ENCODE data around the gene IL15RA.

The IL15RA gene, protein sequence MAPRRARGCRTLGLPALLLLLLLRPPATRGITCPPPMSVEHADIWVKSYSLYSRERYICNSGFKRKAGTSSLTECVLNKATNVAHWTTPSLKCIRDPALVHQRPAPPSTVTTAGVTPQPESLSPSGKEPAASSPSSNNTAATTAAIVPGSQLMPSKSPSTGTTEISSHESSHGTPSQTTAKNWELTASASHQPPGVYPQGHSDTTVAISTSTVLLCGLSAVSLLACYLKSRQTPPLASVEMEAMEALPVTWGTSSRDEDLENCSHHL

DNA sequence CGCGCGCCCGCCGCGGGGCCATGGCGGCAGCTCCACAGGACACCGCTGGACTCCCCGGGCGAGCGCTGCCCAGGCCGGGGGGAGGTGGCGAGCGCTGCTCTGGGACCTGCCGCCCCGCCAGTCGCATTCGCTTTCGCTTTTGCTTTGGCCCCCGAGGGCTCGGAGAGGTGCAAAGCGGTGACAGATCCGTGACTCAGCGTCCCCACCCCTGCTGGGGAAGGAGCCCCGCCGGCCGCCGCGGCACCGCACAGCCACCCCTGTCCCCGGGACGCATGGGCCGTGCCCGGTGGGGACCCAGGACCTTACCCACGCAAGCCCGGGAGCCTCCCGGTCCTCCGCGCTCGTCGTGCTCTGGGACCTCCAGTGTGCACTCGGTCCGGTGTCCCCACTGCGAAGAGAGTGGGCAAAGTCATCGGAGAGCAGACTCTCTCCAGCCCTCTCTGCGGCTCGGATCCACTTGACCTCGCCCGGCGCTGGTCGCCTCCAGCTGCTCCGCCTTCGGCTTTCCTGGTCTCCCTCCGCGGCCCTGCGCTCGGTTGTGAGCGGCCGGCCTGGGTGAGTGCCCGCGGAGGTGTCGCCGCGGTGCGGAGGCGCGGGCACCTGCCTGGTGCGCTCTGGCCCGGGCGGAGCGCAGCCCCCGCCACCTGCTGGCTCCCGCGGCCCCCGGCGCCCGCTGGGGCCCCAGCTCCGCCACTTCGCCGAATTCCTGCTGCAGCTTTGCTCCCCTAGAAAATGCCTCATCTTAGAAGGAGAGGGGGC is at the start of gene IL15RA:
TSS of gene IL15RA (minus strand) at position 73 of the 759 bp plus-strand sequence. CDS start at position 22, 51 bp downstream.
- Histone ChIP-seq H3K27ac (ENCODE audit: low read length) (peak within 1 kb of the TSS; percentile 58; the same call in 1 of the 2 replicates), H3K36me3 (ENCODE audit: insufficient read depth, low read length) (no peaks in the 10 kb centered on the region; the same call in 1 of the 2 replicates), H3K9me3 (ENCODE audit: insufficient read depth, low read length, severe bottlenecking) (no peaks in the 10 kb centered on the region), H3K9ac (ENCODE audit: low read depth, low read length) (peak within 1 kb of the TSS; percentile 73), H3K4me3 (ENCODE audit: low read depth in 1 of 2, low read length in 2 of 2) (peak within 1 kb of the TSS; percentile 80 to 100), H2AFZ (ENCODE audit: low read depth, low read length) (peak within 1 kb of the TSS; percentile 88), H3K27me3 (ENCODE audit: insufficient read depth, low read length, poor library complexity) (peaks cover 37% of the 10 kb centered on the region), H4K20me1 (ENCODE audit: insufficient read depth, low read length) (no peaks in the 10 kb centered on the region), H3K4me2 (ENCODE audit: insufficient read depth, low read length) (peak within 1 kb of the TSS; percentile 100), H3K79me2 (ENCODE audit: insufficient read depth, low read length) (no peaks in the 10 kb centered on the region), H3K4me1 (ENCODE audit: insufficient read depth, low read length) (peaks cover 23% of the 10 kb centered on the region)
- no peak for TF ChIP-seq EZH2 (IDR thresholded peaks at IDR 0.05; ENCODE audit: borderline replicate concordance, low read depth, low read length, severe bottlenecking)
- TF ChIP-seq, protein P1, sequence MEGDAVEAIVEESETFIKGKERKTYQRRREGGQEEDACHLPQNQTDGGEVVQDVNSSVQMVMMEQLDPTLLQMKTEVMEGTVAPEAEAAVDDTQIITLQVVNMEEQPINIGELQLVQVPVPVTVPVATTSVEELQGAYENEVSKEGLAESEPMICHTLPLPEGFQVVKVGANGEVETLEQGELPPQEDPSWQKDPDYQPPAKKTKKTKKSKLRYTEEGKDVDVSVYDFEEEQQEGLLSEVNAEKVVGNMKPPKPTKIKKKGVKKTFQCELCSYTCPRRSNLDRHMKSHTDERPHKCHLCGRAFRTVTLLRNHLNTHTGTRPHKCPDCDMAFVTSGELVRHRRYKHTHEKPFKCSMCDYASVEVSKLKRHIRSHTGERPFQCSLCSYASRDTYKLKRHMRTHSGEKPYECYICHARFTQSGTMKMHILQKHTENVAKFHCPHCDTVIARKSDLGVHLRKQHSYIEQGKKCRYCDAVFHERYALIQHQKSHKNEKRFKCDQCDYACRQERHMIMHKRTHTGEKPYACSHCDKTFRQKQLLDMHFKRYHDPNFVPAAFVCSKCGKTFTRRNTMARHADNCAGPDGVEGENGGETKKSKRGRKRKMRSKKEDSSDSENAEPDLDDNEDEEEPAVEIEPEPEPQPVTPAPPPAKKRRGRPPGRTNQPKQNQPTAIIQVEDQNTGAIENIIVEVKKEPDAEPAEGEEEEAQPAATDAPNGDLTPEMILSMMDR (IDR thresholded peaks at IDR 0.05; ENCODE audit: borderline replicate concordance, extremely low read depth, low read length, poor library complexity, severe bottlenecking) = no peak
- DNase-seq (peak; percentile 87), ATAC-seq (ENCODE audit: insufficient read depth, low read depth) (peak; percentile 88)

DNA sequence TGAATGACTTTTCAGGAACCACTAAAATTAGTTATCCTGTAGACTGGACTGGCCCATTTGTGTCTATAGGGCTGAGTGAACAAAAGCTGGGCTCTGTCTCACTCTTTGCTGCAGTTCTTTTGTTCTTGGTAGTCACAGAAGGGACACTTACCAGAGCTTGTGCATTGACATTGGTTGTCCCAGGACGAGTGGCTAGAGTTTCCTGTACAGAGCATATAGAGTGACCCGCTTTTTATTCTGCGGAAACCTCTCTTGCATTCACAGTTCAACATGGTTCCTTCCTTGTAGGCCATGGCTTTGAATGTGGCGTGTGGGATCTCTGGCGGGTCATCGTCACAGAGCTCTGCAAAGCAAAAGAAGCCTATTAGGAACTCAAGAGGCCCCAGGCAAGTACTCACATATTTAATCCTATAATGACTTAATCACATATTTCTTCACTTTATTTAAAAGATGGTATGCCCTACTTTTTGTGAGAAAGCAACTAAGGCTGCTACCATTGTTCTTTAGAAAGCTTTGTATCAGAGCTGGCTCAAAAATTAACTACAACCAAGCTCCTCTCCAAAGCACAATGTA is 48.4 kb upstream of the IL15RA start:
- no peaks in the 10 kb centered on the region for H3K36me3 ChIP-seq (ENCODE audit: insufficient read depth, low read length)

DNA sequence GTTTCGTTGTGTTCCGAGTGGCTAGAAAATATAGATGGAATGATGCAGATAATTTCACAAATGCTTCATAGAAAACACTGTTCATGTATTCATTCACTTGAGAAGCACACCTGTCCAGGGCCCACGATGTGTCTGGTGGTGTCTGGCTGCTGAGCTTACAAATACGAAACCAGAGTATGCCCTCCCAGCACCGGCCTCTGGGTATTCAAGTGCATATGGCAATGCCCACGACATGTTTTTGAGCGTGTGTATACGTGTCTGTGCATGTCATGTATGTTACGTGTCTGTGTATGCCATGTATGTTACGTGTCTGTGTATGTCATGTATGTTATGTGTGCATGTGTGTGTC is 47.0 kb upstream of the IL15RA start:
- H3K36me3 ChIP-seq (ENCODE audit: insufficient read depth, low read length) = no peaks in the 10 kb centered on the region
- DNase-seq (no peak), ATAC-seq (ENCODE audit: insufficient read depth, low read depth) (no peak)
- no peak overlapping the region for H3K27ac ChIP-seq (ENCODE audit: low read length)
- H3K27me3 ChIP-seq (ENCODE audit: insufficient read depth, low read length, poor library complexity) = peaks cover 6% of the 10 kb centered on the region
- TF ChIP-seq, protein P1 (IDR thresholded peaks at IDR 0.05; ENCODE audit: borderline replicate concordance, extremely low read depth, low read length, poor library complexity, severe bottlenecking) = no peak
- TF ChIP-seq EZH2 (IDR thresholded peaks at IDR 0.05; ENCODE audit: borderline replicate concordance, low read depth, low read length, severe bottlenecking) = no peak
- H3K9me3 ChIP-seq (ENCODE audit: insufficient read depth, low read length, severe bottlenecking) = no peaks in the 10 kb centered on the region
- H3K9ac ChIP-seq (ENCODE audit: low read depth, low read length) = no peak overlapping the region
- H3K4me3 ChIP-seq (ENCODE audit: low read depth in 1 of 2, low read length in 2 of 2) = no peak overlapping the region
- H2AFZ ChIP-seq (ENCODE audit: low read depth, low read length) = no peak overlapping the region
- H4K20me1 ChIP-seq (ENCODE audit: insufficient read depth, low read length) = no peaks in the 10 kb centered on the region
- no peaks in the 10 kb centered on the region for H3K4me1 ChIP-seq (ENCODE audit: insufficient read depth, low read length)
- H3K4me2 ChIP-seq (ENCODE audit: insufficient read depth, low read length) = no peak overlapping the region
- H3K79me2 ChIP-seq (ENCODE audit: insufficient read depth, low read length) = no peaks in the 10 kb centered on the region

More for the DNA sequence above, 48.4 kb upstream of the IL15RA start:
- Histone ChIP-seq H2AFZ (ENCODE audit: low read depth, low read length) (no peak overlapping the region), H3K4me1 (ENCODE audit: insufficient read depth, low read length) (no peaks in the 10 kb centered on the region), H3K9ac (ENCODE audit: low read depth, low read length) (no peak overlapping the region), H3K27me3 (ENCODE audit: insufficient read depth, low read length, poor library complexity) (peaks cover 6% of the 10 kb centered on the region), H4K20me1 (ENCODE audit: insufficient read depth, low read length) (no peaks in the 10 kb centered on the region), H3K9me3 (ENCODE audit: insufficient read depth, low read length, severe bottlenecking) (peaks cover 3% of the 10 kb centered on the region), H3K4me2 (ENCODE audit: insufficient read depth, low read length) (no peak overlapping the region), H3K79me2 (ENCODE audit: insufficient read depth, low read length) (no peaks in the 10 kb centered on the region), H3K4me3 (ENCODE audit: low read depth in 1 of 2, low read length in 2 of 2) (no peak overlapping the region), H3K27ac (ENCODE audit: low read length) (no peak overlapping the region)
- DNase-seq (no peak), ATAC-seq (ENCODE audit: insufficient read depth, low read depth) (no peak)
- TF ChIP-seq, protein P1 (IDR thresholded peaks at IDR 0.05; ENCODE audit: borderline replicate concordance, extremely low read depth, low read length, poor library complexity, severe bottlenecking) = no peak
- TF ChIP-seq EZH2 (IDR thresholded peaks at IDR 0.05; ENCODE audit: borderline replicate concordance, low read depth, low read length, severe bottlenecking) = no peak
